GM19023 (cell line): ENCODE data around the gene MED9.

Experiments
- ATAC-seq: cut with Tn5 transposase; IDR thresholded peaks from one replicate; pipeline ENCODE4 v1.9.1; 2021; ENCODE audit warnings: mild to moderate bottlenecking, moderate library complexity; ENCODE audit not compliant: unreplicated experiment

Gene MED9

DNA sequence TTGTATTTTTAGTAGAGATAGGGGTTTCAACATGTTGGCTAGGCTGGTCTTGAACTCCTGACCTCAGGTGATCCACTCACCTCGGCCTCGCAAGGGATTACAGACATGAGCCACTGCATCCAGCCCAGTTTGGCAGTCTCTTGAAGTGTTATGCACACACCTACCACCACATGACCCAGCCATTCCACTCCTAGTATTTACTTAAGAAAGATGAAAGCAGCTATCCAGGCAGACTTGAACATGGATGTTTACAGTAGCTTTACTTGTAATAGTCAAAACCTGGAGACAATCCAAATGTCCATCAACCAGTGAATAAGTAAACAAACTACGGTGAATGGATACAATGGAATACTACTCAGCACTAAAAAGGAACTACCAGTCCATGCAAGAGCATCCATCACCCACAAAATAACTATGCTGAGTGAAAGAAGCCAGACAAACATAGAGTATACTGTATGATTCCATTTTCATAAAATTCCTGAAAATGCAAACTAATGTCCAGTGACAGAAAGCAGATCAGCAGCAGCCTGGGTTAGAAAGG, 57.2 kb downstream of the MED9 start:
- ATAC-seq, result no peak

DNA sequence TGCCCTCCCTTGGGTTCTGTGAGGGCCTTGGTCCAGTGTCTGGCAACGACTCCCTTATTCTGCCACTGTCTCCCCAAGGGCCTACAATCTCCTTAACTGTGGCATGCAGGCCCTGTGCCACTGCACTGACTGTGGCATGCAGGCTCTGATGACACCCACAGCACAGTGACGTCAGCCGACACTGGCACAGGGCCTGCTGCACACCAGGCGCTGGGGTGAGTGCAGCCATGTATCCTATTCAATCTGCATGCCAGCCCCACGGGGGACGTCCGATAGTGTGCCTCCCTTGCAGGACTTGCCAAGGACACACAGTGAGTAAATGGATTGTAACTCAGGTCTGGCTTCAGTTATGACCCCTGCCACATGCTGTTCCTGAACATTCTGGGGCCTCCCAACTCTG, 59.2 kb downstream of the MED9 start:
- ATAC-seq, result no peak

DNA sequence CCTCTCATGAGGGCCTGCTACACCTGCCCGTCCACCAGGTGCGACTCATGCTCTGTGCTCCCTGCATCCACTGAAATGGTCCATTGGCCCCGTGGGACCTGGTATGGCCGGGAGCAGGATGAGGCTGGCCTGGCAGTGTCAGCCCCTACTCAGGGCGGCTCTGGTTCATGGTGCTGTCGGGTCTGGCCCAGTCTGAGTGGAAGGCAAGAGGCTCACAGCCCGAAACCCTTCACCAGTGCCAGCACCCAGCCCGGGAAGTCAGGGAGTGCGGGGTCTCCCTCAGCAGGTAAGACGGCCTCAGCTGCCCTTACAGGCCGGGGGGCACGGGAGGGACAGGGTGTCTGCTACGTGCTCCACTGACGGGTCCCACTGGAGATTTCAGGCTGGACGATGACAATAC, 59.9 kb downstream of the MED9 start:
- no peak for ATAC-seq

DNA sequence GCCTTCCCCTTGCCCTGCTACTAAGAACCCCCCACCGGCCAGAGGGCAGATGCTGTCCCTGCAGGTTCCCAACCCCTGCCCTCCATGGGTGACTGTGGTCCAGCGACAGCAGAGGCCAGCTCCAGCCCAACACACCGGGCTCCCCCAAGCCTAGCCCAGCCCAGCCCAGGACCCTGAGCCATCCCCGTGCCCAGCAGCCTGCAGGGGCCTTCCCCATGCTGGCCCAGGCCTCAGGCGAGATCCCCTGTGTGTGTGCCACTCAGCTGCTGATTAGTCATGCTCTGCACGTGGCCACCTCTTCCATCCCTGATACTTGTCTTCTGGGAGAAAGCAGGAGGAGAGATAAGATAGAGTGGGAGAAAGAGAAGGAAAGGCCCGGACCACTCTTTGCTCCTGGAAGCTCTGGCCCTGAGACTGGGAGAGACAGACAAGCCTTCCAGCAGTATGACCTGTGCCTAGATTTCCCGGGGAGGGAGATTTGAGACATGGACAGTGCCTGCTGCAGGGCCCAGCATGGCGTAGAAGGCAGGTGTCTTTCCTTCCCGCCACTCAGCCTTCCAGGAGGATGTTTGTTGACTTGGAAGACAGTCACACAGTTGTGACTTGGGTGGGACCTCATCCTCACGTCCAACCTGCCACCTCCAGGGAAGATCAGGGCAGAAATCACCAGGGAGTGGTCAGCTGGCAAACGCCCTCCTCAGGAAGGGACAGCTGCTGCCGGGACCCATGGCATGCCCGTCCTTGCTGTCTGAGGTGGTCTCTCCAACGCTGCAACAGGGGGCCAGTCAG, 60.7 kb downstream of the MED9 start:
- no peak for ATAC-seq

DNA sequence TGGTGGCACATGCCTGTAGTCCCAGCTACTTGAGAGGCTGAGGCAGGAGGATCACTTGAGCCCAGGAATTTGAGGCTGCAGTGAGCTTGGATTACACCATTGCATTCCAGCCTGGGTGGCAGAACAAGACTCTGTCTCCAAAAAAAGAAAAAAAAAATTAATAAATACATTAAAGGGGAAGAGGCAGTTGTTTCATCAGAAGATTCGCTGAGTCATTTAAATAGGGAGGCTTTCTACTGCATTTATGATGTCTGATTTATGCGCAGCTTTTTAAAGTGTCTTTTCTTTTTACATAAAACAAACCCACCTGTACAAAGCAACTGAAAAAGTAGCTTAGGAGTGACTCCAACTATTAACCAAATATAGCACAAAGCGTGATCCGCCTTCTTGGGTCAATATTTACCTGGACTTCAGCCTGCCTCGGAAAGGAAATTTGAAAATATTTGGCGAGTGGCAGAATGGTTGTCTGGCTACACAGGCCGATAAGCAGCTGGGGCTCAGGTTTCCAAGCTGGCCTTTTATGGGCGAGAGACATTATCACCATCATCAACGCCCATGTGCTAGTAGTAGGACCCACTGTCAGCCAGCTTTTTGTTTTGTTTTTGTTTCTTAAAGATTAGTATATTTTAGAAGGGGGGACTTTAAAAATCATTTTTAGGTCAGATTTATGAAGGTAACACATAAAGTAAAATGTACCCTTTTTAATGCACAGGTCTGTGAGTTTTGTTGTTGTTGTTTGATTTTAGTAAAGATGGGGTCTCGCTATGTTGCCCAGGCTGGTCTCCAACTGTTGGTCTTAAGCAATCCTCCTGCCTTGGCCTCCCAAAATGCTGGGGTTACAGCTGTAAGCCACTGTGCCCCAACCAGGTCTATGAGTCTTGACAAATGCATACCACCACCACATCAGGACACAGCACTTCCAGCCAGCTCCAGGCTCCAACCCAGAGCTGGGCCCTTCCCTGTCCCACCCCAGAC, 61.9 kb downstream of the MED9 start:
- no peak for ATAC-seq

DNA sequence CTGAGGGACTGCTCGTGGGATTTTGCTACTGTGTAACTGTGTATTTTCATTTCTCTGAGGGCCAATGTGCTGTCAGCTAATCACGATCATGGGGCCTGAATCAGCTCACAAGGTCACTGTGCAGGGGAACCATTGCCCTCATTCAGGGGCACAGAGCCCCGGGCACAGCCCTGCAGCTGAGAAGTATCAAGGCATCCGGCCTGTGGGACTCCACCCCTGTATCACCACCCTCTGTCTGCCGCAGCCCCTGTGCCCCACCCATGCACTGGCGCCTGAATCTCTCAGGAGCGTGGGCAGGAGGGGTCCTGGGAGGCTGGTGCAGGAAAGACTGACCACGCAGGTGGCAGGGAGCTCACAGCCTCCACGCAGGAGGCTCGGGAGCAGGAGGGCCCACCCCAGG, 62.8 kb downstream of the MED9 start:
- ATAC-seq, result no peak

DNA sequence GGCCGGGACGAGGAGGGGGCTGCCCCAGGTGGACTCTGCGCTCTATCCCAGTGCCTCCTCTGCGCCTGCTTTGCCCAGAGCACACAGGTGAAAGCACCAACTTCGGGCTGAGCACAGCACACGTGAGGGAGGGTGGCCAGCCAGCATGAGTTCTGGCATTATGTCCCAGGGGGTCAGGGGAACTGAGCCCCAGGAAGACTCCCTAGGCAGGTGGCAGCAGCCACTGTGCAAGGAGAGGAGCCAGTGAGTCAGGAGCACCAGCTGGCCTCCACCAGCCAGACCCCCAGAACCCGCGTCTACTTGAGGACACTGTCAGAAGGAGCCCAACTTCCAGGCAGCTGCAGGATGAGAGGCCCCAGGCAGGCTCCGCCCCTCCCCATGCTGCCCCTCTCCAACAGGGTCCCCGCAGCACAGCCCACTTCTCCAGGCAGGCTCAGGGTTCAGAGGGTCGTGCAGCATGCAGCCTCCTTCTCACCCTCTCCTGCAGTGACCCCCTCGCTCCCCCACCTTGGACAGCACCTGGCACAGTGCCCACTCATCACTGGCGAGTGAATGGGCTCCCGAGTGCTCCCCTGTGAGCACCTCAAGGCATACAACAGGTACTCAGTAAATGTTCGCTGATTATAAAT, 63.6 kb downstream of the MED9 start:
- ATAC-seq, result no peak

DNA sequence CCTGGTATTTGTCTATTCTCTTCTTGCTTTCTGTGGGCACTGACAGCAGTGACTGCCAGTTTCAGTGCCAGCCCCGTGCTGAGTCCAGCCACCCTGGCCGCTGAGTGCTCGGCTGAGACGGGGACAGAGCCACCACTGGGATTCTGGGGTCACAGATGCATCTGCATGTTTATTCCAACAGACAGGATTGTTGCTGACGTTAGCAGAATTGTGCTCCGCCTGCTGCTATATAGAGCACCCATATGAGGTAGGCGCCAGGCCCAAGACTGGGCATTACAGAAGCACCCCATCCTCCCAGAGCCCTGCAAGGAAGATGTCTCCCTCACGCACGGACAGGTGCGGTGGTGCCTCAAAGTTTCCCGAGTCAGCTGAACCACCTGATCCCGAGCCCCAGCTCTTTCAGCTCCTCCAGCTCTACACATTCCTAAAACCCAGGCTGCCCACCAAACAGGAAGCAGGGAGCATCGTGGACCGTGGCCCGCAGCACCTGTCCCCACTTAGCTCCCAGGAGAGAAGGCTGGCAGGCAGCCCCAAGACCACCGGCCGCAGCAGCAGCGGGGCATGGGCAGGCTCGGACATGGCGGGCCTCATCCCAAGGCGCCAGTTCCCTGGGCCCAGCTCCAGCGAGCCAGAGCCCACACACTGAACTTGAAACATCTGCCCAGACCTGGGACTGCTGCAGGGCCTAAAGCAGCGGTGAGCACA, 64.3 kb downstream of the MED9 start:
- no peak for ATAC-seq

DNA sequence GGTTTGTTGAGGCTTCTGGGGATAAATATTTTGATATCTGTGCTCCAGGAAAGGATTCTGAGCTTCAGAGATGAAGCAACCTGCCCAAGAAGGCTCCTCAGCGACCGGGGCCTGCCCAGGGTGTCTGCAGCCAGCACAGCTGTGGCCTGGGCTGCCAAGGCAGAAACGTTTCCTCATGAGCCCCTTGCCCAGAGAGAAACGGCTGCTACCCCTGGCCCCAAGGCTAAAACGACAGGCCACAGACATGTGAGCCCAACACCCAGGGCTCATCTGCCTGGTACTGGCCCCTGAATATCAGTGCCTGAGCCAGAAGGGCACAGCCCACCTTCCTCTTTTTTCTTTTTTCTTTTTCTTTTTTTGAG, 64.8 kb downstream of the MED9 start:
- no peak for ATAC-seq
